SIG-M5 treated with dmso at 0.1 percent for 504 hours (cell line): ENCODE measurements around the gene C1D.
"Not testable (repeated sequence)": the region's sequence is repeated elsewhere in the genome, so short reads cannot be mapped to it uniquely, and the experiment has no call there.

Experiments
- DNase-seq: peaks from one replicate; lab custom pipeline; 2025; ENCODE audit not compliant: unreplicated experiment; lab: John Stamatoyannopoulos, UW

The C1D gene, protein sequence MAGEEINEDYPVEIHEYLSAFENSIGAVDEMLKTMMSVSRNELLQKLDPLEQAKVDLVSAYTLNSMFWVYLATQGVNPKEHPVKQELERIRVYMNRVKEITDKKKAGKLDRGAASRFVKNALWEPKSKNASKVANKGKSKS

DNA sequence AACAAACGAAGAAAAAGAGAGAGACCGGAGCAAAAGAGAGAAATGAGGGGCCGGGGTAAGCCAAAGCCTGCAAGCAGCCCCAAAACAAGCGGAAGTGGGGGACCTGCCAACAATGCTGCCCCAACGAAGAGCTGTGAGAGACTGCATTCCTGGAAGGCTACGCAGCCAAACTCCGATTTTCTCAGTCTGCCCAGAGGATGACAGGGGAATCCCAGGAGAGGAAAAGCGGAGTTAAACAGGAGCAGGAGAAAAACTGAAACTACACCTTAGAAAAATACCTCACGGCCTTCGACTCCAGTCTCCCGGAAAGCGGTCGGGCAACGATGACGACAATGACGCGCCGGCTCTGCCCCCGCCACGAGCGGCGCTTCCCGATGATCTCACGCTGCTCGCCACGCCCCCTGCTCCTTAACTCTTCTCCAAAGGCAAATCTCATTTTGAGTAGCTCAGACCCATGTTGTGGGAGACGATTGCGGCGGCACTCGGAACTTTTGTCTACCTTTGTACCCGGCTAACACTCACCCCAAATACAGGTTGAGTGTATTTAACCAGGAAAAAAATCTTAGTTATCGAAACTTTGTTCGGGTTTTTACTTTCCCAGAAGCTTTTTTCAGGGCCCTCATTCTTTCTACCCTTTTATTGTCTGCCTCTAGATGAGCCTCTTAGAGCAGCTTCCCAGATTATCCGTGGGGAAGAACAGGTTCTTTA lies at the start of gene C1D:
Gene C1D, minus strand, starts transcription at position 325 of the 708 bp plus-strand sequence. CDS start 15,694 bp downstream, outside the sequence.
- peak; percentile 92 for DNase-seq

DNA sequence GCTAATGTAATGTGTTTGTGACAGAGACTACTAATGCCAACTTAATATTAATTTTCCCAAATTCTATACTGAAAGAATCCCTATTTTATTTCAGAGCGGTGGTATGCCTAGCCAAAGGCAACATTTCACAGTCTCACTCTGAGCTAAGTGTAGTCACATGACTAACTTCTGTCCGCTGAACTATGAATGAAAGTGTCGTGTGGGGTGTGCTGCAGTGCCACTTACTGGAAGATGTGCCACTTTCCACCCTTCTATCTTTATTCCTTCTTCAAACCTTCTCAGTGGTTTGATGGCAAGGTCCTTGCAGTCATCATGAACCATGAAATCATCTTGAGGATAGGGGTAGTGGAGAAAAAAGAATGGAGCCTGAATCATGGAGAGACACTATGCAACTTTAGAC lies 47.3 kb upstream of the C1D start:
- DNase-seq, result peak; percentile 9

DNA sequence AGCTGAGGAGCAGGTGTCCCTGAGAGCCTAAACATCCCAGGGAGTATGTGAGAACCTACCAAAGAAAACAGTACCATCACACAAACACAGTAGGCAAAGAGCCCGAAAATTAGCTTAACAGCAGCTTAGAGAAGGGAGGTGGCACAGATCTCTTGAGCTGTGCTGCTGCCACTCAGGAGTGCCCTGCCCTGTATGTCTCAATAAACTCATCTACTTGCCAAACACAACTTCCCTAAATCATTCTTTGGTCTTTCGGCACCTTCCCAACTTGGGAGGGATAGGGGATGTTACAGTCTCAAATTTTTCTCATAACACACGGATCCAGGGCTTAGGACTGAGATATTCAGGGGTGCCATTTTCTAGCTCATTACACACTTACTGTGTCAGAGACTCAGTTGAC lies 45.3 kb upstream of the C1D start:
- peak; percentile 69 for DNase-seq

DNA sequence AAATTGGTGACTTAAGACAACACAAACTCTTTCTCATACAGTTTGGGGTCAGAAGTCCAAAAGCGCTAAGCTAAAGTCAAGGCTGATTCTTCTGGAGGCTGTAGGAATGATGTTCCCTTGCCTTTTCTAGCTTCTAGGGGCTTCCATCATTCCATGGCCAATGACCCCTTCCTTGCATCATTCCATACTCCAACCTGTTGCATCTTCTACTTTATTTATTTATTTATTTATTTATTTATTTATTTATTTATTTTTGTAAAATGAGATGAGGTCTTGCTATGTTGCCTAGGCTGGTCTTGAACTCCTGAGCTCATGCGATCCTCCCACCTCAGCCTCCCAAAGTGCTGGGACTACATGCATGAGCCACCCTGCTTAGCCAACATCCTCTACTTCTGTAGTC lies 44.7 kb upstream of the C1D start:
- DNase-seq, result no peak

DNA sequence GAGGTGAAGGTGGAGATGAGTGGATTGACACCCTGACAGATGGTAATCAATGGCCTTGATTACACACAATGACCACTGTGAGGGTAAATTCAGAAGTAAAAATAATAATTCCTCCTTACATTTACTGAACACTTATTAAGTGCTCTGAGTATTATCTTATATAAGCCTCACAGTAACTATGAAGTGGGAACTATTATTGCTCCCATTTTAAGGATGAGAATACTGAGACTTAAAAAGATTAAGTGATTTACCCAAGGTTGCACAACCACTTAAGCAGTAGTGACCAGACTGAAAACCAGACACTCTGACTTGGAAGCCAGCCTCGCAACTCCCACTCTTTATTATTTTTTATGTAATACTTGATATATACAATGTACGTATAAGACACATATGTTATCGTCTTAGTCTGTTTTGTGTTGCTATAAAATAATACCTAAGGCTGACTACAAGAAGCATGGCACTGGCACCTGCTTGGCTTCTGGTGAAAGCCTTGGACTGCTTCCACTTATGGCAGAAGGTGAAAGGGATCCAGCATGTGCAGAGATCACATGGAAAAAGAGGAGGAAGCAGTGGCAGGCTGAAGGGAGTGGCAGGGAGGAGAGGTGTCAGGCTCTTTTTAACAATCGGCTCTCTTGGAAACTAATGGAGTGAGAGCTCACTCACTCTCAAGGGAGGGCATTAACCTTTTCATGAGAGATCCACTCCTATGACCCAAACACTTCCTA lies 41.5 kb upstream of the C1D start:
- no peak for DNase-seq

DNA sequence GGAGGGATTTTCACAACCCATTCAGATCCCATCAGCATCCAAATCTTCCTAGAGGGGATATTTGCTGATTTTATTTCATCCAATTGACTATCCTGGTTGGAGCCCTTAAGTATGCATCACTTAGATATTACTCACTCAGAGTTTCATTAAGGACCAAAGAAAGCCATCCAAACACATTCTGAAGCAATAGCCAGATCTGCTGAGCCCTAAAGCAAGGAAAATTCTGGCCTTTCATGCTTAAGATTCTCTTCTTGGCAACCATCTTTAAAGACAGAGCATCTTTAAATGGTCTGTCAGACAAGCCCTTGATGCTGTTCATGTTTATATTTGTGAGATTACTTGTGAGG lies 40.9 kb upstream of the C1D start:
- DNase-seq, result no peak

DNA sequence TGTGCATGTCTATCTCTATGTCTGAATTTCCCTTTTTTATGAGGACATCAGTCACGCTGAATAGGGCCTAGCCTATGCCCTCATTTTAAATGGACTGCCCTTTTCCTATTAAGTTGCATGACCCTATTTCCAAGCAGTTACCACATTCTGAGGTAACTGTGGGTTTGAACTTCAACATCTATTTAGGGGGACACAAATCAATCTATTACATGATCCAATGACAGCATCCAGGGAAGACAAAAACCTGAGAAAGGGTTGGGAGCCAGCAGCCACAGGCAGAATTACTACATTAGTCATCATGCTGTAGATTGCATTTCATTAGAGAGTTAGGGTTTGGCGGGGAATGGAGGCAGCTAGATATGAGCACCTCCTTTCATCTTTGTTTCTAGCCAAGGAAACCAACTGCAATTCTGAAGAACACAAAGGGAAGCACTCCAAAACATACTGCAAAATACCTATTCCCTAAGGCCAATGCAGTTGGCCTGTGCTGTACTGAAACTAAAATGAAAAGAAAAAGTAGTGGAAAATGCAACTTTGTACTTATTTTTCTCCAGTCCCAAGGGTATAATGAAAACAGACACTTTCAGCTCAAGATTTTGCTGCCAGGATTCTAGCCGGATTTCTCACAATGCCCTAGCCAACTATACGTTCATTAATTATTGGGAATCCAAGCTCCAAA lies 40.4 kb upstream of the C1D start:
- DNase-seq, result no peak

DNA sequence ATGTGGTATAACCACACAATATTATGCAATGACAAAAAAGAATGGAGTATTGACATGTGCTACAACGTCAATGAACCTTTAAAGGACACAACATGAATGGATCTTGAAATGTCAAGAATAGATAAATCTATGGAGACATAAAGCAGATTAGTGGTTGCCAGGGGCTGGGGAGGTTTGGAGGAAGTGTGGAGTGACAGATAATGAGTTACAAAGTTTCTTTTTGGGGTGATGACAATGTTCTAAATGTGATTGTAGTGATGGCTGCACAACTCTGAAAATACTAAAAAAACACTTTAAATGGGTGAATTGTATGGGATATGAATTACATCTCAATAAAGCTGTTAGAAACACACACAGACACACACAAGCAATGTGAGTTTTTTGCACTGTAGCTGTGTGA lies 37.4 kb upstream of the C1D start:
- no peak for DNase-seq

DNA sequence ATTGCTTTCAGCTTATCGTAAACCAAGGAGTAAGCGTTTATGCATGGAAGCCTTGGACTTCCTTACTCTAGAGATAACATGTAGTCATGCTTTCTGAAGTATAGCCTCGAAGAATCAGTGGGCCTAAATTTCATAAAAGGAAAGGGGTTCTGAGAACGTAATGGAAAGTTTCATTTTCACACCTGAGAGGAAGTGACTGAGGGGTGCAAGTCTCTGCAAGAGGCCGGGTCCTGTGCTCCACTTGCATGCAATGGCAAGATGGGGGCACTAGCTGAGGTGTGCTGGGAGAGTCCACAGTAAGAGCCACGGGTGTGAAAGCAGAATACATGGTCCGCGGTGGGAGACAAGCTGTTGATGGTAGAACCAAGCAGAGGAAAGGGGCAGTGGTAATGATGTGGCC lies 36.5 kb upstream of the C1D start:
- DNase-seq, result no peak

DNA sequence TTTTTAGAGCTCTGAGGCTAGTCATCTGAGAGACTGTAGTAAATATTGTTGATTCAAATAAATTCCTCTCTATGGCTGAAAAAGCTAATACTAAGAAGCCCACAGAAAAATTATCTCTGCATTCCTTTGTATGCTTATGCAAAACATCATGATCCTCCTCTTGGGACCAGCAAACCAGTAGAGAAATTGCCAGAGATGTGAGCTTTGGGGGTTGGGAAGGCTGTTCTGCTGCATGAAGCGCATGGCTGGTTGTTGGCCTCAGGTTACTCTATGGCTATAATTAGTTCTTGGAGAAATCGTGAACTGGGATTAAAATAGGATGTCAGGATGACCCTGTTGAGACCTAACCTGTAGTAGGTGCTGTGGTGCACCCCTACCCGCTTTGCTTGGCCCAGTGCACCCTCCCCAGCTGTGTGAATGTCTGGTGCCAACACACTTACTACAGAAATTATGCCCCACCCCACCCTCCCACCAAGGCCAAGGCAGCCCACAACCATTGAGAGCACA lies 35.5 kb upstream of the C1D start:
- no peak for DNase-seq

DNA sequence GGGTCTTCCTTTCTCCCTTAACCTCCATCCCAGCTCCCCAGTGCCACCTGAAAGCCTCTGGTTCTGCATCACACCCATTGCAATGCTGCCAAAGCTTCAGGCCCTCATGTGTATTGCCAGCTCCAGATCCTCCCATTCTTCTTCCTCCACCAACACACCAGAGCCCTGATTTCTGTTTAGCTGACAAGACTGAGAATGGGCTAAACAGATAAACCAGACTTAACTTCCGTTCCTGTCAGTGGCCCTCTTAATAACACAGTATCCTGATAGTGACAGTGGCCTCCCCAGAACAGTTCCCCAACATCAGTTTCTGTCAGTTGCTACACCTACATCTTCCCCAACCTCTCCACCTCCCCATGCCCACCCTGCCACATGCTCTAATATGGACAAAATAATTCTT lies 31.3 kb upstream of the C1D start:
- DNase-seq, result no peak

DNA sequence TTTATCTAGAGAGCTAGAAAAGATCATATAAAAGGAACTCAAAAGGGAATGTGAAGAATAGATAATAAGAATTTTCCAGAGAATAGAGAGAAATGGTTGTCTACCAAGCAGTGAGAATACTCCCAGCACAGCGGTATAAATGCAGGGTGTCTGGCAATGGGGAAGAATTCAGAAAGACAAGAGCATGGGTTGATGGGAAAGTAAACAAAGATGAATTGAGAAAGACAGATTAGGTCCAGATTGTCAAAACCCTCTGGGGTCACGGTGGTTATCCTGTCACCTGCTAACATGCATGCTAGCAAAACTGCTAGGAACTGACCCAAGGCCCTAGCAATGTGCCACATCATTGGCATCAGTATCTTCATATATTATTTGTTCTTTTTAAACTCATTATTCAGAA lies 30.8 kb upstream of the C1D start:
- DNase-seq, result no peak

DNA sequence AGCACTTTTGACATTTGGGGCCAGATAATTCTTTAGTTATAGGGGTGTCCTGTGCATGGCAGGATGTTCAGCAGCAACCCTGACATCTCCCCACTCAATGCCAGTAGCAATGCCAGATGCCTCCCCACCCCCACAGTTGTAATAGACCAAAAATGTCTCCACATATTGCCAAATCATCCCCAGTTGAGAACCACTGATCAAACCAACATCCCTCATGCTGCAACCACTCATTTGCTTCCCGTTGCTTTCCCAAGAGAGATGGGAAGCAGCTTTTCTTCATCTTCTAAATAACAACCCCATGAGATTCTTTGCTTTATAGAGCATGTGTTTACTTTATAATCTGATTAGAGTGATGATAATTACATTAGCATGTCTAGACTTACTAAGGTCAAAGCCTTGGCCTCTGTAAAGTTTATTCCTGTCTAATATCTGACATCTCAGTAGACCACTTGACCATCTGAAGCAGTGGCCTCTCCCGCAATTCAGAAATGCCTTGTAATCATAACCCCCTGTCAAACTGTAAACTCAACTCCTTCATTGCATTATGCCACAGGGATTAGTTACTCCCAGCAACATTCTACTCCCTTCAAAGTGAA lies 28.7 kb upstream of the C1D start:
- no peak for DNase-seq

DNA sequence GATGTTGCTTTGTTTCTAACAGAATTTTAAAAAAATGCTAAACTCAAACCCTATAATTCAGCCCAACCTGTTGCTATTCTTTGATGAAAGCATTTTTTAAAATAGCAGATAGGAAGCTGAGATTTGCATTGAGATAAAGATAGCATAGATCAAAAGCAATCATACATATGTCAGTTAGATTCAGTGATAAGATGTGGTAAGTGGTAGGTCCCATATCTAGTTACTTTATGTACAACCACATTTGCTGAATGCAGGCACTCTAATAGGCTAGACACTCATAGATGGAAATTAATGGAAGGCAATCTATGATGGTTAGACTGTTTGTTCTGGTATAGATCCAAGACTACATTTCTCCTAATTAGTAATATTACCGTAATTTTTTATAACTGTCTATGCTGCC lies 27.2 kb upstream of the C1D start:
- no peak for DNase-seq

DNA sequence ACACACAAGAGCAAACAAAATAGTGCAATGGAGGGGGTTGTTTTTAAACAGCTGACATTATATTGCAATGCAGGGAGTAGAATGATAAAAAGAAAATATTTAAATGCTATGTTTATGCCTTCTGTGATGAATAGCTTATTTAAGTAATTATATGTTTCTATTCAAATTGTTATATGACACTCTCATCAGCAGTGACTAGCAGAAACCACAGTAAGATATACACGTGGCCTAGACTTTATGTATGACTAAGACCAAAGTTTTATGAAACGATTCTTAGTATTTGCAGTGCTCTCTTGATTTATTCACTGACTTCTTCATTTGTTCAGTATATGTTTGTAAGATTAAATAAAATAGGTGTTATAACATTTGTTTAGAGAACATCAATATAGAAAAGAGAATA lies 26.1 kb upstream of the C1D start:
- DNase-seq, result no peak

DNA sequence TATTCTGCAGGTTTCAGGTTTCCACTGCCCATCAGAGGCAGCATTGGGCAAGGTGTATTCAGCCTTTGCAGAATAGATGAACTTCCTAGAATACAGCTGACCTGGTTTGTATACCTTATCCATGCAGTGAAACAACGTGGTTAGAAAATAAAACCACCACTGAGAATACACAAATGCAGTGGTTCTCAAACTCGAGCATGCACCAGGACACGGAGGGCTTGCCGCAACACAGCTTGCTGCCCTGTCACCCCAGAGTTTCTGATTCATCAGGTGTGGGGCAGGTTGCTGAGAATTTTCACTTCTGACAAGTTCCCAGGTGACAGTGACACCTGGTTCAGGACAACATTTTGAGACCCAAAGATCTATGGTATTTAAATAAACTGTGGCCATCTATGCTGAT lies 23.4 kb upstream of the C1D start:
- no peak for DNase-seq

DNA sequence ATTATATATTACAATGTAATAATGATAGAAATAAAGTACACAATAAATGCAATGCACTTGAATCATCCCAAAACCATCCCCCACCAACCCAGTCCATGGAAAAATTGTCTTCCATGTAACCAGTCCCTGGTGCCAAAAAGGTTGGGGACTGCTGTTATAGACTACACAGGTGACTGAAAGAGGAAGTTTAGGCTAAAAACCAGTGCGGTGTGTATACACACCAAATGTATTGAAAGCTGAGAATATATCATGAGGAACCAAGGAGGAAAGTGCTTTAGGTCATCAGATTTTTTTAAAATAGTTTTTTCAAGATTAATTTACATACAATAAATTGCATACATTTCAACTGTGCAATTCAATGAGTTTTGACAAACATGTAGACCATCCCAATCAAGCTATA lies 20.5 kb upstream of the C1D start:
- no peak for DNase-seq

DNA sequence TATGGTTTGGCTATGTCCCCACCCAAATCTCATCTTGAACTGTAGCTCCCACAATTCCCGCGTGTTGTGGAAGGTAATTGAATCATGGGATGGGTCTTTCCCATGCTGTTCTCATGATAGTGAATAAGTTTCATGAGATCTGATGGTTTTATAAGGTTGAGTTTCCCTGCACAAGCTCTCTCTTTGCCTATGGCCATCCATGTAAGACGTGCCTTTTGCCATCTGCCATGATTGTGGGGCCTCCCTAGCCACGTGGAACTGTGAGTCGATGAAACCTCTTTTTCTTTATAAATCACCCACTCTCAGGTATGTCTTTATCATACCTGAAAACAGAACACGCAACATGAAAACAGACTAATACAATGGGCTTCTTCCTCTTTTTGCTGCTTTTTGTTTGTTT lies 11.2 kb upstream of the C1D start:
- no peak for DNase-seq

DNA sequence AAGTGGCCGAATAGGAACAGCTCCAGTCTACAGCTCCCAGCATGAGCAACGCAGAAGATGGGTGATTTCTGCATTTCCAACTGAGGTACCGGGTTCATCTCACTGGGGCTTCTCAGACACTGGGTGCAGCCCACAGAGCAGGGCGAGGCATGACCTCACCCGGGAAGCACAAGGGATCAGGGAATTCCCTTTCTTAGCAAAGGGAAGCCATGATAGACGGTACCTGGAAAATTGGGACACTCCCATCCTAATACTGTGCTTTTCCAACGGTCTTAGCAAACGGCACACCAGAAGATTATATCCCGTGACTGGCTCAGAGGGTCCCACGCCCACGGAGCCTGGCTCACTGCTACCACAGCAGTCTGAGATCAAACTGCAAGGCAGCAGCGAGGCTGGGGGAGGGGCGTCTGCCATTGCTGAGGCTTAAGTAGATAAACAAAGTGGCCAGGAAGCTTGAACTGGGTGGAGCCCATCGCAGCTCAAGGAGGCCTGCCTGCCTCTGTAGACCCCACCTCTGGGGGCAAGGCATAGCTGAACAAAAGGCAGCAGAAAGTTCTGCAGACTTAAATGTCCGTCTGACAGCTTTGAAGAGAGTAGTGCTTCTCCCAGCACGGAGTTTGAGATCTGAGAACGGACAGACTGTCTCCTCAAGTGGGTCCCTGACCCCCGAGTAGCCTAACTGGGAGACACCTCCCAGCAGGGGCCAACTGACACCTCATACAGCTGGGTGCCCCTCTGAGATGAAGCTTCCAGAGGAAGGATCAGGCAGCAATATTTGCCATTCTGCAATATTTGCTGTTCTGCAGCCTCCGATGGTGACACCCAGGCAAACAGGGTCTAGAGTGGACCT lies 1.2 kb upstream of the C1D start:
- not testable (repeated sequence) for DNase-seq

DNA sequence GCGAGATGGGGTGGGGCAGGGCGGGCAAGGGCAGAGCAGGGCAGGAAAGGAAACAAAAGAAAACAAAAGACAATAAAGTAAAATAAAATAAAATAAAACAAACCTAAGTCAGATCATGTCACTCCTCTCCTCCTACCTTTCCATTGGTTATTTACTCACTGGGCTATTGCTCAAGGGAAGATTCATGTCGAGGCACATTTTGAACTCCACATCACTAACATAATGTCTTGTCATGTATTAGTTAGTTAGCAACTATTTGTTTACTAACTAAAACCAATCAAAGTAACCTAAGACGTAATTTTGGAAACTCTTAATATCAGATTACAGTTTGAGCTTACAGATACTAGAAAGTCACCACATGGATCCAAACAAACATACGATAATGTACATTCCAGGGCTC lies 2.2 kb downstream of the C1D start:
- DNase-seq, result no peak
